Measurements from ENCODE around the gene FNIP1. TPM values are rescaled to one million over a fixed set of nuclear protein-coding genes. Genes with fewer than 3 reads are reported as not detected.
A peak's percentile ranks its signal among the peaks of the same experiment; 100 is the strongest.

The FNIP1 gene
- total and polyA plus RNA-seq, 9 of the 15 experiments (the other 6 are each of a cell fraction or from before 2014, with no cell fraction given): 5.0 to 32.8 (median 18.4) TPM

GRCh38 chr5:131796793-131797693 lies at the start of gene FNIP1 (continued):
- TF ChIP-seq GABPB2 (CRISPR knock-in tag; conservative IDR thresholded peaks at IDR 0.05) (no peak), SETDB1 (IDR thresholded peaks at IDR 0.05; ENCODE audit: low read length) (no peak), WHSC1 (IDR thresholded peaks at IDR 0.05; ENCODE audit: low read length) (no peak), ZNF79 (CRISPR knock-in tag; IDR thresholded peaks at IDR 0.05; ENCODE audit: low read depth) (no peak), CBX5 (IDR thresholded peaks at IDR 0.05; ENCODE audit: borderline replicate concordance, low read depth) (peak; percentile 18; the same call in 1 of the 2 replicates), MYNN (IDR thresholded peaks at IDR 0.05) (0 out of 2 replicates have a peak, but pooled peaks have one; percentile 32), MYNN (CRISPR knock-in tag; IDR thresholded peaks at IDR 0.05) (no peak), MAX (CRISPR knock-in tag; IDR thresholded peaks at IDR 0.05) (peak; percentile 100), ZNF561 (CRISPR knock-in tag; conservative IDR thresholded peaks at IDR 0.05) (peak; percentile 58; the same call in 1 of the 2 replicates), TGIF2 (CRISPR knock-in tag; IDR thresholded peaks at IDR 0.05) (peak; percentile 83; the same call in 1 of the 2 replicates), RAD21 (CRISPR knock-in tag; conservative IDR thresholded peaks at IDR 0.05 in 1 of 2, IDR thresholded peaks at IDR 0.05 in 1 of 2) (peak in 1 of 2 experiments; percentile 2; a peak in 2 of 4 replicates), GATAD2A (IDR thresholded peaks at IDR 0.05) (no peak), ESRRA (IDR thresholded peaks at IDR 0.05; ENCODE audit: borderline replicate concordance, low read depth) (peak; percentile 33; the same call in 1 of the 2 replicates), EP400 (IDR thresholded peaks at IDR 0.05) (peak; percentile 88), TOE1 (IDR thresholded peaks at IDR 0.05; ENCODE audit: borderline replicate concordance) (peak; percentile 94), TOE1 (CRISPR knock-in tag; IDR thresholded peaks at IDR 0.05; ENCODE audit: borderline replicate concordance, low read depth) (peak; percentile 16), SOX6 (IDR thresholded peaks at IDR 0.05) (peak; percentile 51; the same call in 1 of the 2 replicates), ZNF408 (CRISPR knock-in tag; IDR thresholded peaks at IDR 0.05; ENCODE audit: low read depth) (no peak), ZNF644 (tag; IDR thresholded peaks at IDR 0.05; ENCODE audit: low read depth) (peak; percentile 53; the same call in 1 of the 2 replicates), BMI1 (IDR thresholded peaks at IDR 0.05; ENCODE audit: low read length) (no peak), DMBX1 (CRISPR knock-in tag; IDR thresholded peaks at IDR 0.05; ENCODE audit: borderline replicate concordance) (peak; percentile 80), SMARCC2 (IDR thresholded peaks at IDR 0.05; ENCODE audit: low read depth) (no peak)
- TF ChIP-seq, protein P1, sequence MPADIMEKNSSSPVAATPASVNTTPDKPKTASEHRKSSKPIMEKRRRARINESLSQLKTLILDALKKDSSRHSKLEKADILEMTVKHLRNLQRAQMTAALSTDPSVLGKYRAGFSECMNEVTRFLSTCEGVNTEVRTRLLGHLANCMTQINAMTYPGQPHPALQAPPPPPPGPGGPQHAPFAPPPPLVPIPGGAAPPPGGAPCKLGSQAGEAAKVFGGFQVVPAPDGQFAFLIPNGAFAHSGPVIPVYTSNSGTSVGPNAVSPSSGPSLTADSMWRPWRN (IDR thresholded peaks at IDR 0.05; ENCODE audit: low read depth): peak; percentile 50; the same call in 1 of the 2 replicates
- TF ChIP-seq, protein P2, sequence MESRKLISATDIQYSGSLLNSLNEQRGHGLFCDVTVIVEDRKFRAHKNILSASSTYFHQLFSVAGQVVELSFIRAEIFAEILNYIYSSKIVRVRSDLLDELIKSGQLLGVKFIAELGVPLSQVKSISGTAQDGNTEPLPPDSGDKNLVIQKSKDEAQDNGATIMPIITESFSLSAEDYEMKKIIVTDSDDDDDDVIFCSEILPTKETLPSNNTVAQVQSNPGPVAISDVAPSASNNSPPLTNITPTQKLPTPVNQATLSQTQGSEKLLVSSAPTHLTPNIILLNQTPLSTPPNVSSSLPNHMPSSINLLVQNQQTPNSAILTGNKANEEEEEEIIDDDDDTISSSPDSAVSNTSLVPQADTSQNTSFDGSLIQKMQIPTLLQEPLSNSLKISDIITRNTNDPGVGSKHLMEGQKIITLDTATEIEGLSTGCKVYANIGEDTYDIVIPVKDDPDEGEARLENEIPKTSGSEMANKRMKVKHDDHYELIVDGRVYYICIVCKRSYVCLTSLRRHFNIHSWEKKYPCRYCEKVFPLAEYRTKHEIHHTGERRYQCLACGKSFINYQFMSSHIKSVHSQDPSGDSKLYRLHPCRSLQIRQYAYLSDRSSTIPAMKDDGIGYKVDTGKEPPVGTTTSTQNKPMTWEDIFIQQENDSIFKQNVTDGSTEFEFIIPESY (CRISPR knock-in tag; IDR thresholded peaks at IDR 0.05): peak; percentile 77
- TF ChIP-seq, protein P3, sequence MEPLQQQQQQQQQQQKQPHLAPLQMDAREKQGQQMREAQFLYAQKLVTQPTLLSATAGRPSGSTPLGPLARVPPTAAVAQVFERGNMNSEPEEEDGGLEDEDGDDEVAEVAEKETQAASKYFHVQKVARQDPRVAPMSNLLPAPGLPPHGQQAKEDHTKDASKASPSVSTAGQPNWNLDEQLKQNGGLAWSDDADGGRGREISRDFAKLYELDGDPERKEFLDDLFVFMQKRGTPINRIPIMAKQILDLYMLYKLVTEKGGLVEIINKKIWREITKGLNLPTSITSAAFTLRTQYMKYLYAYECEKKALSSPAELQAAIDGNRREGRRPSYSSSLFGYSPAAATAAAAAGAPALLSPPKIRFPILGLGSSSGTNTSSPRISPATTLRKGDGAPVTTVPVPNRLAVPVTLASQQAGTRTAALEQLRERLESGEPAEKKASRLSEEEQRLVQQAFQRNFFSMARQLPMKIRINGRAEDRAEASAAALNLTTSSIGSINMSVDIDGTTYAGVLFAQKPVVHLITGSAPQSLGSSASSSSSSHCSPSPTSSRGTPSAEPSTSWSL (CRISPR knock-in tag; IDR thresholded peaks at IDR 0.05; ENCODE audit: borderline replicate concordance): 0 out of 2 replicates have a peak, but pooled peaks have one; percentile 30

Measured in K562 (cell line).